ENCODE measurements around the gene CHEK2.

CHEK2 gene

DNA sequence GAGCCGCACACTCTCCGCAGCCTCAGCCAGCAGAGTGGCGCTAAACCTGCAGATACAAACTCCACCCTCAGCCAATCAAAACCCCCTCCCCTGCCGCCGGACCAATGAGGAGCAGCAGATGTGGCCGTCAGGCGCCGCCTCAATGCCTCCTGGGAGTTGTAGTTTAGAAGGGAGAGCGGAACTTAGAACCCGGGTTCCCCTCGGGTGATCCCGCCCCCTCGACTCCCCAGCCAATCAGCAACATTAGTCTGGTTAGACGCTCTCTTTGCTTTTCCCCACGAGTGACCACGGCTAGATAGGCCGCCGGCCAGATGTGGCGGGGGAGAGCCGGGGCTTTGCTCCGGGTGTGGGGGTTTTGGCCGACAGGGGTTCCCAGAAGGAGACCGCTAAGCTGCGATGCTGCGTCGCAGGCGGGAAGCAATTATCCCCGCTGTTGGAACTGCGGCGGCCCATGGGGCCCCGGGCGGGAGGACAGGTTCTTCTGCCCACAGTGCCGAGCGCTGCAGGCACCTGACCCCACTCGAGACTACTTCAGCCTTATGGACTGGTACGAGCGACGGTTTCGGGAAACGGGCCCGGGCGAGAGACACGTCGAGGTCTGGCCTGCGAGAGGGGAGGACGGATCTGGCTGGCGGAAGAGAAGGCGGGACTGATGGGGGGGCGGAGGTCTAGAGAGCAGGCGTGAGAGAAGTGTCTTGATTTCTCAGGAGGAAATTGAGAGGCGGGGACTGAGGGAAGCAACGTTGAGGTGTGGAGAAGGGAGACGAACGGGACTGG, at the start of gene CHEK2, which contains the start of gene HSCB:
Gene CHEK2 (minus strand): TSS at position 36 of the 777 bp plus-strand sequence. CDS start 7,099 bp downstream, outside the sequence.
Gene HSCB (plus strand): TSS at position 255 of the 777 bp plus-strand sequence. CDS start 57 bp downstream, at position 312.
- TF ChIP-seq, protein P1, sequence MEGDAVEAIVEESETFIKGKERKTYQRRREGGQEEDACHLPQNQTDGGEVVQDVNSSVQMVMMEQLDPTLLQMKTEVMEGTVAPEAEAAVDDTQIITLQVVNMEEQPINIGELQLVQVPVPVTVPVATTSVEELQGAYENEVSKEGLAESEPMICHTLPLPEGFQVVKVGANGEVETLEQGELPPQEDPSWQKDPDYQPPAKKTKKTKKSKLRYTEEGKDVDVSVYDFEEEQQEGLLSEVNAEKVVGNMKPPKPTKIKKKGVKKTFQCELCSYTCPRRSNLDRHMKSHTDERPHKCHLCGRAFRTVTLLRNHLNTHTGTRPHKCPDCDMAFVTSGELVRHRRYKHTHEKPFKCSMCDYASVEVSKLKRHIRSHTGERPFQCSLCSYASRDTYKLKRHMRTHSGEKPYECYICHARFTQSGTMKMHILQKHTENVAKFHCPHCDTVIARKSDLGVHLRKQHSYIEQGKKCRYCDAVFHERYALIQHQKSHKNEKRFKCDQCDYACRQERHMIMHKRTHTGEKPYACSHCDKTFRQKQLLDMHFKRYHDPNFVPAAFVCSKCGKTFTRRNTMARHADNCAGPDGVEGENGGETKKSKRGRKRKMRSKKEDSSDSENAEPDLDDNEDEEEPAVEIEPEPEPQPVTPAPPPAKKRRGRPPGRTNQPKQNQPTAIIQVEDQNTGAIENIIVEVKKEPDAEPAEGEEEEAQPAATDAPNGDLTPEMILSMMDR (IDR thresholded peaks at IDR 0.05; ENCODE audit: borderline replicate concordance, control extremely low read depth, extremely low read depth, insufficient read depth, missing control alignments) = no peak
- in situ Hi-C loops (cut with MboI; ENCODE audit: low sequenced_read_pairs, unreplicated experiment) = no loop called here
- peak; percentile 95 for DNase-seq (ENCODE audit: low spot score)

DNA sequence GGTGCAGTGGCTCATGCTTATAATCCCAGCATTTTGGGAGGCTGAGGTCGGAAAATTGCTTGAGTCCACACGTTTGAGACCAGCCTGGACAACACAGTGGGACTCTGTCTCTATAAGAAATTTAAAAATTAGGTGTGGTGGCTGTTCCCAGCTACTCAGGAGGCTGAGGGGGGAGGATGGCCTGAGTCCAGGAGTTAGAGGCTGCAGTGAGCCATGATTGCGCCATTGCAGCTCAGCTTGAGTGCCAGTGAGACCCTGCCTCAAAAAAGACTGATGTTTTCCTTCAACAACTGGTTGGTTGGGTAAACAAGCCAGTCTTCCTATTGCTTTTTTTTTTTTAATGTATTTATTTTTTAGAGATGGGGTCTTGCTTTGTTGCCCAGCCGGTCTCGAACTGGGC, 49.5 kb upstream of the CHEK2 start:
- no peak for DNase-seq (ENCODE audit: low spot score)
- TF ChIP-seq, protein P1 (IDR thresholded peaks at IDR 0.05; ENCODE audit: borderline replicate concordance, control extremely low read depth, extremely low read depth, insufficient read depth, missing control alignments) = no peak
- in situ Hi-C loops (cut with MboI; ENCODE audit: low sequenced_read_pairs, unreplicated experiment) = no loop called here

DNA sequence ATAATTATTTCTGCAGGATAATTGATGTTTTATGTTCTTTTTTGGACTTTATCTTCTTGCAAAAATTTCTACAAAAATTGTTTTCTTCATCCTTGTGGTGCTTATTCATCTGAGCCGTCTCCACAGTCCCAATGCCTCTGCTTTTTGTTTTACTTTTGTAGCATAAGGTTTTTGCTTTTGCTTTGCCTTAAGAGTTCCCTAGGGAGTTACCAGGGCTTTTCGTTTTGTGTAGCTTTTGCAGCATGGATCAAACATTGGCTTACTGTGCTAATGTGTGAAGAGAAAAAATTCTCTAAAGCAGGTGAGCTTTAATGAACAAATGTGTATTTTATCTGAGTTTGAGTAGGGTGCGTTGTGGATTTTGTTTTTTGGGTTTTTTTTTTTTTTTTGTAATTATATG, 47.0 kb upstream of the CHEK2 start:
- TF ChIP-seq, protein P1 (IDR thresholded peaks at IDR 0.05; ENCODE audit: borderline replicate concordance, control extremely low read depth, extremely low read depth, insufficient read depth, missing control alignments) = no peak
- in situ Hi-C loops (cut with MboI; ENCODE audit: low sequenced_read_pairs, unreplicated experiment) = no loop called here
- no peak for DNase-seq (ENCODE audit: low spot score)

DNA sequence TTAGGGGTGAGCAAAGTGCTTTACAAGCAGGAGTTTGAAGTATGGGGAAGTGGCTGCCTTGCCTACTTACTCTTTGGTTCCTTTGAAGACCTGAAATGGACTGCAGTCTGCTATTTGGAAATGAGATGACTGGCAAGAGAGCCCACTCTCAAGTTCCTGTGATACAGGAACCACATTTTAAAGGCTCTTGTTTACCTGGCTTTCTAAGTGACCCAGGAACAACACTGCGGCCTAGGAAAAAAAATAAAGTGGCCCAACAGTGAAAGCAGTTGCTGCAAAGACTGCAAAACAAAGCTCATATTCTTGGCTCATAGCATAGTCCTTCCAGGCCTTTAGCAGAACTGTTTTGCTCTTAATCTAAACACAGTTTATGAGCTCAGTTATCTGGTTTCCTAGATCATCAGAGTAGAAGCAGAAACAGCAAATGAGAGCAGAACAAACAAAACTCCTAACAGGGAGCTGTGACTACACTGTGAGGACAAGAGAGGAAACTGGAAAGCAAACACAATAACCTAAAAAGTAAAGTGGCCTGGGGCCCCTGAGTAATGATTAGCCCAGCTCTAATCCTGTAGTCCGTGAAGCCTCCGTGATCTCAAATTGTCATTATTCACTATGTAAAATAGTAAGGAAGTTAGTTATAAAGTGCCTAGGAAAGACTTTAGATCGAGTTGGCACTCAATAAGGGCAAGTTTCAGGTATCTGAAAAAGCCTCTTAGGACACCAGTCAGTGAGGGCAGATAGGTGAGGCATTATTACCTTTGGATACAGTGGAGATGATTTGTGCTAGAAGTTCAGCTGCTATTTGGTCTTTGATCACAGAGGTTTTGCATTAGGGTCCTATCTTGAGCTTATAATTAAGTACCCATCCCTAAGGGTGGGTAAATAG, 42.4 kb upstream of the CHEK2 start:
- DNase-seq (ENCODE audit: low spot score) = no peak
- TF ChIP-seq, protein P1 (IDR thresholded peaks at IDR 0.05; ENCODE audit: borderline replicate concordance, control extremely low read depth, extremely low read depth, insufficient read depth, missing control alignments) = no peak
- in situ Hi-C loops (cut with MboI; ENCODE audit: low sequenced_read_pairs, unreplicated experiment) = no loop called here

DNA sequence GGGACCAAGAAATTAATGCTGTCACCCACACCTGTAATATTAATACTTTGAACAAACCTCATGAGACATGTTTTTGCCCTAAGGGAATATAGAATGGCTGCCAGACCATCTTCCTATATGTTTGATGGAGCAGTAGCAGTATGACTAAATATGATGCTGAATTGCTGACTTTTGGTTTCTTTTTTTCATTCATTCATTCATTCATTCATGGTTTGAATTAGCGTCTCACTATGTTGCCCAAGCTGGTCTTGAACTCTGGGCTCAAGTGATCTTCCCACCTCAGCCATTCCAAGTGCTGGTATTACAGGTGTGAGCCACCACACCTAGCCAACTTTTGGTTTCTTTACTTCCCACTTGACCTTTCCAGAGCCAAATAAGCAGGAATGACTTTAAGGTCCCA, 38.7 kb upstream of the CHEK2 start:
- TF ChIP-seq, protein P1 (IDR thresholded peaks at IDR 0.05; ENCODE audit: borderline replicate concordance, control extremely low read depth, extremely low read depth, insufficient read depth, missing control alignments) = no peak
- in situ Hi-C loops (cut with MboI; ENCODE audit: low sequenced_read_pairs, unreplicated experiment) = no loop called here
- DNase-seq (ENCODE audit: low spot score) = no peak

DNA sequence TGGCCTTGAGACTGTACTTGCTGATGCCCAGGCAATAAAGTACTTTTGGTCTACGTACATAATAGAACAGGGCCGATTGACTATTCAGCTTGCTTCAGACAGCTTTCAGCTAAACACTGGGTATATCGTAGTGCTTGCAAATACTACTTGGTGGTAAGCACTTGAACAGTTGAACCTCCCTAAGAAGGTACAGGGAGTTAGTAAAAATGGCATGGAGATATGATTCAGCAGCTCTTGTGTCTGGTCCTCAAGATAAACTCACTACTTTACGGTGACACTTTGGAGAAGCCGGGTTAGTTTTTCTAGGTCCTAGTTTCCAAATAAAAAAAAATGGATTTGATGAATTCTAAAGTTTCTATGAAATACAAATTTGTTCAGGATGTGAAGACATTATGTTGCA, 38.2 kb upstream of the CHEK2 start:
- in situ Hi-C loops (cut with MboI; ENCODE audit: low sequenced_read_pairs, unreplicated experiment) = no loop called here
- TF ChIP-seq, protein P1 (IDR thresholded peaks at IDR 0.05; ENCODE audit: borderline replicate concordance, control extremely low read depth, extremely low read depth, insufficient read depth, missing control alignments) = no peak
- no peak for DNase-seq (ENCODE audit: low spot score)

Data from GM13976 (cell line).